Neuron (in vitro differentiated cells): ENCODE measurements around the gene SHC2.
"Not testable (repeated sequence)": the region's sequence is repeated elsewhere in the genome, so short reads cannot be mapped to it uniquely, and the experiment has no call there.

Source experiments
- H2AFZ ChIP-seq: one replicate; pipeline ENCODE4 v1.6.1; 2013; ENCODE audit warnings: low read depth, mild to moderate bottlenecking, inconsistent platforms, low read length, moderate library complexity
- H3K27me3 ChIP-seq: one replicate; pipeline ENCODE4 v1.6.1; 2013; ENCODE audit warnings: low read length; ENCODE audit not compliant: insufficient read depth
- H3K36me3 ChIP-seq: one replicate; pipeline ENCODE4 v1.6.1; 2013; ENCODE audit warnings: low read length; ENCODE audit not compliant: insufficient read depth
- H3K4me1 ChIP-seq: one replicate; pipeline ENCODE4 v1.6.1; 2013; ENCODE audit warnings: low read length; ENCODE audit not compliant: insufficient read depth
- H3K4me3 ChIP-seq: 2 replicates; pipeline ENCODE4 v1.5.1; 2013; ENCODE audit warnings: mild to moderate bottlenecking, low read length, moderate library complexity
- H3K9me3 ChIP-seq: one replicate; pipeline ENCODE4 v1.6.1; 2013; ENCODE audit warnings: low read length

SHC2 gene

DNA sequence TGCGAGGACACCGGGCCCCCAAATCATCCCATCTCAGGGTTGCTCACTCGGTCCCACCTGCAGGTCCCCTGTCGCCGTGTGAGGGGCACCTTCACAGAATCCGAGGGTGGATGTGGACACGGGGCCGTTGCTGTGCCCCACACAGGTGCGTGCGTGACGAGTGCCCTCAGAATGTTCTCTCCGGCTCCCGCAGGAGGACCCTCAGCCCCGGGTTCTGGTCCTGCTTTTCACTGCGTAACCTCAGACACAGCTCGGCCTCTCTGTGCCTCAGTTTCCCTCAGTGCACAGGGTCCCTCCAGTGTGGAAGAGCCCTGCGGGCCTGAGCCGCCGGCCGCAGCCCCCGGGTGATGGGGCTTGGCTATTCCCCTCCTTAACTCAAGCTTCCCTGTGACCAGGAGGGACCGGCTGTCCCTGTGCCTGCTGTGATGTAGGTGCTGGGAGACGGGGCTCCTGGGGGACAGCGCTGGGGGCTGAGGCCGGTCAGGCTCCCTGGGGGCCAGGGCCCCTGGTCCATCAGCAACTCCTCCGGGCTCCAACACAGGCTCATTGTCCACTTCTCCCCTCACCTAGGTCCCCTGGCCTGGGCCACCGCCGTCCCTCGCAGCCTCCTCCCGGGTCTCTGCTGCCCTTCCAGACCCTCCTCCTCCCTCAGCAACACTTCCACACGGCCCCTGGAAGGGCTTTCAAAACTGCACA is 4.8 kb downstream of the SHC2 start:
- peaks cover 30% of the 10 kb centered on the region for H3K9me3 ChIP-seq
- no peaks in the 10 kb centered on the region for H3K36me3 ChIP-seq
- H3K4me3 ChIP-seq, result no peak overlapping the region
- H2AFZ ChIP-seq, result no peak overlapping the region
- peaks cover 7% of the 10 kb centered on the region for H3K4me1 ChIP-seq
- no peaks in the 10 kb centered on the region for H3K27me3 ChIP-seq

DNA sequence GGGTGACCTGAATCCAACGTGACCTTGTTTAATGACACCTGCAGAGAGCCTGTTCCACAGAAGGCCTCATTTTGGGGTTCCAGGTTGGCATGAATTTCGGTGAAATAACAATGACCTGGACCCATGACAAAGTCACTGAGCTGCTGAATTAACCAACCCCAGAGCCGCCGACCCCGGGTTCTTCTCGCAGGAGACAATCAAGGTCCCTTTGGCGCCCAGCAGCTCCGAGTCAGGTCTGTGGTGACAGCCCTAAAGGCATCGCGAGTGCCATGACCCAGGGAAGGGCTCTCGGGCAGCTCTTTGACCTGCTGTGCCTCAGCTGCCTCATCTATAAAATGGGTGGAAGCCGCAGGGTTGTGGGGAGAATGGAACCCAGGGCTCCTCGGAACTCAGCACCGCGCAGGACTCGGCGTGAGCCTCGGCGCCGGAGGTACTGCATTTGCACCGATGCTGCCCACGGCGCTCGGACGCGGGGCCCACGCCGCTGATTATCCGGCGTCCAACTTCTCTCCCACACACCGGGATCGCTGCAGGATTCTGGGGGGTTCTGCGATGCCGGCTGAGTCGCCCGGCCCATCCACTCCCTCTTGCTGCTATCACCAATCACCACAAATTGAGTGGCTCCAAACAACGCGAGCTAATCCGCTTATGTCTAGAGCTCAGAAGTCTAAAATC is 5.7 kb downstream of the SHC2 start:
- no peak overlapping the region for H3K4me3 ChIP-seq
- H3K9me3 ChIP-seq, result peaks cover 31% of the 10 kb centered on the region
- H3K36me3 ChIP-seq, result no peaks in the 10 kb centered on the region
- H3K27me3 ChIP-seq, result no peaks in the 10 kb centered on the region
- peaks cover 7% of the 10 kb centered on the region for H3K4me1 ChIP-seq
- no peak overlapping the region for H2AFZ ChIP-seq

DNA sequence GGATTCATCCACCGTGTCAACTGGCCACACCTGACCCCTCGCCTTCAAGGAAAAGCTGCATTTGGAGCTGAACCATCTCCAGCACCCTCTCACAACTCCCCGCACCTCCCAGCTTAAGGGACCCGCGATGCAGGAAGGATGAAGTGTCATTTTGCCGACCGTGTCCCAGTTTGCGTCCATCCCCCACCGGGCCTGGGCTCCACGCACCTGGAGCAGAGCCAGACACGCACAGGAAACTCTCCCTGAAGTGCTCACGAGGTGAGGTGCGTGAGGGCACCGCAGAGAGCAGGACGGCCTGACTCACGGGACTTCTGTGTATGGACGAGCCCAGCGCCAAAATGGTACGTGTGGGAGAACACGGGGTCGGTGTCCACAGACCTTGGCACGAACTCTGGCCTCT is 7.2 kb downstream of the SHC2 start:
- no peaks in the 10 kb centered on the region for H3K27me3 ChIP-seq
- H2AFZ ChIP-seq, result no peak overlapping the region
- no peaks in the 10 kb centered on the region for H3K4me1 ChIP-seq
- H3K36me3 ChIP-seq, result no peaks in the 10 kb centered on the region
- H3K4me3 ChIP-seq, result no peak overlapping the region
- peaks cover 31% of the 10 kb centered on the region for H3K9me3 ChIP-seq

GRCh38 chr19:452829-453228 is 8.0 kb downstream of the SHC2 start:
- H2AFZ ChIP-seq, result no peak overlapping the region
- H3K9me3 ChIP-seq, result peaks cover 31% of the 10 kb centered on the region
- H3K36me3 ChIP-seq, result no peaks in the 10 kb centered on the region
- H3K4me3 ChIP-seq, result no peak overlapping the region
- H3K27me3 ChIP-seq, result no peaks in the 10 kb centered on the region
- H3K4me1 ChIP-seq, result no peaks in the 10 kb centered on the region

DNA sequence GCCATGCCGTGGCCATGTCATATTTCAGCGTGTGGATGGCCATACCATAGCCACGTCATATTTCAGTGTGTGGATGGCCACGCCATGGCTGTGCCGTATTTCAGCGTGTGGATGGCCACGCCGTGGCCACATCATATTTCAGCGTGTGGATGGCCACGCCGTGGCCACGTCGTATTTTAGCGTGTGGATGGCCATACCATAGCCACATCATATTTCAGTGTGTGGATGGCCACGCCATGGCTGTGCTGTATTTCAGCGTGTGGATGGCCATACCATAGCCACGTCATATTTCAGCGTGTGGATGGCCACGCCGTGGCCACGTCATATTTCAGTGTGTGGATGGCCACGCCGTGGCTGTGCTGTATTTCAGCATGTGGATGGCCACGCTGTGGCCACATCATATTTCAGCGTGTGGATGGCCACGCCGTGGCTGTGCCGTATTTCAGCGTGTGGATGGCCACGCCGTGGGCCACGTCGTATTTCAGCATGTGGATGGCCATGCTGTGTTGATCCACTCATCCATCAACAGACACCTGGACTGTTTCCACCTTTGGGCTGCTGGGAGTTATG is 9.8 kb downstream of the SHC2 start:
- not testable (repeated sequence) for H3K36me3 ChIP-seq, H3K27me3 ChIP-seq, H3K4me1 ChIP-seq, H2AFZ ChIP-seq, H3K4me3 ChIP-seq
- peaks cover 26% of the 10 kb centered on the region for H3K9me3 ChIP-seq

DNA sequence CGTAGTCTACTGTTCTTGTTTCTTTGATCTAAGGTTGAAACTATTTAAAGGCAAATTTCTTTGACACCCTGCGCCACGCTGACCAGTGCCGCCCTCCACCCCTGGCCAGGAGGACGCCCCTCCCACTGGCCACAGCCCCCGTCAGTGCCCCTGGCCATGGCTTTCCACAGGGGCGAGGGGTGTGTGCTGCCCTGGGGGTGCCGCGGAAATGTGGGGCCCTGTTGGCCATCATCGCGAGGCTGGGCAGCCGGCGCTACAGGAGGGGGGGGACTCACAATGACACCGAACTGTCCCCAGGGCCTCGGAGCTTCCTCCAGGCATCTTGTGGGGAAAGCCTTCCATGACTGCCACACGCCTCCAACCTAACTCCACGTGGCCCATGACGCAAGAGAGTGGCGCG is 10.9 kb downstream of the SHC2 start:
- no peaks in the 10 kb centered on the region for H3K27me3 ChIP-seq
- H3K9me3 ChIP-seq, result peaks cover 21% of the 10 kb centered on the region
- H3K36me3 ChIP-seq, result no peaks in the 10 kb centered on the region
- no peaks in the 10 kb centered on the region for H3K4me1 ChIP-seq
- no peak overlapping the region for H2AFZ ChIP-seq
- no peak overlapping the region for H3K4me3 ChIP-seq

- no peaks in the 10 kb centered on the region for H3K36me3 ChIP-seq
- H2AFZ ChIP-seq, result no peak overlapping the region
- H3K9me3 ChIP-seq, result peaks cover 7% of the 10 kb centered on the region
- H3K4me3 ChIP-seq, result no peak overlapping the region
- no peaks in the 10 kb centered on the region for H3K4me1 ChIP-seq
- H3K27me3 ChIP-seq, result no peaks in the 10 kb centered on the region
Measured at GRCh38 chr19:447816-448560, 12.8 kb downstream of the SHC2 start.

GRCh38 chr19:447064-447426 is 13.8 kb downstream of the SHC2 start:
- H3K36me3 ChIP-seq, result no peaks in the 10 kb centered on the region
- no peaks in the 10 kb centered on the region for H3K27me3 ChIP-seq
- no peak overlapping the region for H2AFZ ChIP-seq
- no peak overlapping the region for H3K4me3 ChIP-seq
- H3K4me1 ChIP-seq, result no peaks in the 10 kb centered on the region
- H3K9me3 ChIP-seq, result peaks cover 4% of the 10 kb centered on the region

- H2AFZ ChIP-seq, result no peak overlapping the region
- H3K4me1 ChIP-seq, result no peaks in the 10 kb centered on the region
- no peaks in the 10 kb centered on the region for H3K36me3 ChIP-seq
- no peaks in the 10 kb centered on the region for H3K27me3 ChIP-seq
- H3K4me3 ChIP-seq, result no peak overlapping the region
- no peaks in the 10 kb centered on the region for H3K9me3 ChIP-seq
Measured at GRCh38 chr19:444677-445210, 16.1 kb downstream of the SHC2 start.

- Histone ChIP-seq H3K27me3 (no peaks in the 10 kb centered on the region), H3K4me1 (no peaks in the 10 kb centered on the region), H3K36me3 (no peaks in the 10 kb centered on the region), H3K4me3 (no peak overlapping the region), H2AFZ (no peak overlapping the region), H3K9me3 (no peaks in the 10 kb centered on the region)
Measured at GRCh38 chr19:443005-443404, 17.8 kb downstream of the SHC2 start.

DNA sequence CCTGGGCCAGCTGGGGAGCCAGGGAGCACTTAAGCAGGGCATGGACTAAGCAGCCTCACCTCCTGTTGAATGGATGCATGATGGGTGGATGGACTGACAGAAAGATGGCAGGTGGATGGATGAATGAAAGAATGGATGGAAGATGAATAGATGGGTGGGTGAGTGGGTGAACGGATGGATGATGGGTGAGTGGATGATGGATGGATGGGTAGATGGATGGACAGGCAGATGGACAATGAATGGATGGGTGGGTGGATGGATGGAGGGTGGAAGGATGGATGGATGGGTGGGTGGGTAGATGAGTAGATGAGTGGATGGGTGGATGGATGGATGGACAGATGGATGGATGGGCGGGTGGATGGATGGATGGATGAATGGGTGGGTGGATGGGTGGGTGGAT is 18.7 kb downstream of the SHC2 start:
- Histone ChIP-seq H3K9me3 (no peaks in the 10 kb centered on the region), H3K36me3 (no peaks in the 10 kb centered on the region), H3K27me3 (no peaks in the 10 kb centered on the region), H3K4me3 (no peak overlapping the region), H3K4me1 (no peaks in the 10 kb centered on the region), H2AFZ (no peak overlapping the region)

DNA sequence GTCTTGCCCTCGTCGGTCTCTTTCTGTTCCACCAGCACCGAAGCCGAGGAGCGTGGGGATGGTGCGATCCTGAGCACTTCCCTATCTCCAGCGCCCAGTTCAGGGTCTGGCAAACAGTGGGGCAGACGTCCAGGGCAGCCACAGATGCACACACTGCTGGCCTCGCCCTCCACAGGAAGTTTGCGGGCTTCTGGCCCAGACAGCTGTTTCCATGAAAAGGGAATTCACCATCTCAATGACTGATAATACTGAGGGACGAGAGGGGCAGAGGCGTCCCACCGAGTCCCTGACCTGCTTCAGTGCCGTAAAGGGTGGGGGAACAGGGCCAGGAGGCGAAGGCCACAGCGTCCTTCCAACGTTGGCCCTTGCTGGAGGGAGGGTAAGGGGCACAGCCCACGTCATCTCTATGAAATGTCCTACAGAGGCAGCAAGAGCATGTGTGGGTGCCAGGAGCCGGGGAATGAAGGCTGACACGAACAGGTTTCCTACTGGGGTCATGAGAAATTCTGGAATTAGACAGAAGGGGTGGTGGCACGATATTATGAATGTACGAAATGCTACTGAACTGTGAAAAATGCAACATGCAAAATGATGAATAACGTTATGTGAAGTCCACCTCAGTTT is 19.5 kb downstream of the SHC2 start:
- peaks cover 2% of the 10 kb centered on the region for H3K9me3 ChIP-seq
- no peaks in the 10 kb centered on the region for H3K27me3 ChIP-seq
- no peaks in the 10 kb centered on the region for H3K4me1 ChIP-seq
- no peaks in the 10 kb centered on the region for H3K36me3 ChIP-seq
- H2AFZ ChIP-seq, result no peak overlapping the region
- H3K4me3 ChIP-seq, result no peak overlapping the region
